GM19099 (cell line): Measurements from ENCODE around the gene STARD10.

Source experiments
- POLR2A ChIP-seq: IDR thresholded peaks from 3 replicates; pipeline ENCODE4 v1.6.1; 2011; ENCODE audit warnings: low read depth; ENCODE audit not compliant: insufficient read length; ENCODE audit errors: extremely low read depth

The STARD10 gene

DNA sequence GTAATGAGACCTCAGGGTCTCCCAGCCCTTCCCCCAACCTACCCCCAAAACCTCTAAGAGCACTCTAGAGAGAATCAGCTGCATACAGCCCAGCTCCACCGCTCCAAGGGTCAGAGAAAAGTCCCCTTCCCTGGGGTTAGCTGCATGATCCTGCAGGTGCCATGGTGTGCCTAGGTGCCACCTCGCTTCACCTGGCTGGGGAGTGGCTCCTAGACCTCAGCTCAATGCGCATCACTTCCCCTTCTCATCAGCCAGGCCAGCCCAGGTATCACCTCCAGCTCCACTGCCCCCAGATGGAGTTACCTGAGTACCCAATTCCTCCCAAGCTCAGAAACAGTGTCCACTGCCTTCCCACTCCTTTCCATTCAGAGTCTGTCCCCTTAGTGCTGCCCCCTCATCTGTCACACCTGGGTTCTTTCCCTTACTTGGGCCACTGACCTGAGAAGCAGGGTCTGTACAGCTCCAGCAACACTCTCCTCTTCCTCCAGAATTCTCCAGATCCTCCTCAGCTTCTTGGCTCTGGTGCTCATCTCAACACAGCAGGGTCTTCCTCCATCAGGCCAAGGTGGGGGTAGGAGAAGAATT, 1.3 kb downstream of the STARD10 start:
- TF ChIP-seq POLR2A = no peak

DNA sequence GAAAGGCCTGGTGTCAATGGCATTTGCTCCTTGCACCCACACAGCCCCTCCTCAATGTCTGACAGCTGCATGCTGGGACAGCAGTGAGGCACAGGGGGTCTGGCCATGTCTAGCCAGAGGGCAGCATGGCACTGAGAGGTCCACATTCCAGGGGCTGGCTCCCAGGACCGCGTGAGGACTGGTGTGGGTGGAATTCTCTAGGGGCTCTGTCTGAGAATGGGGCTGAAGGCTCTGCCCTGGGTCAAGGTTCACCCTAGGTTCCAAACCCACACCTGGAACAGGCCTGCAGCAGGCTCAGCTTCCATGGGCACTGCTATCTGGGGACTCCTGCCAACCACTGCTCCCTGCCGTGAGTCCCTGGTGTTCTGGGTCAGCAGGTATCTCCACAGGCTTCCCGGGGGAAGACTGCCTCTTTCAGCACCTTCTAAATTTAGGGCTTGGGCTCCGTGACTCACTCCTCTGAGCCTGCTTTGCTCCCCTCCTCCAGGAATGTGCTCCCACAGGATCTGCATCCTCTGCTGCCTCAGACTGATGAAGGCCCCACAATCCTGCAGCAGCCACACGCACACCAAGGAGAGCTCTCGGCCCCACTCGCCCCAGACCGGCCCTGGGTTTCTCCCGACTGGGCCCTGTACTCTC, 4.2 kb downstream of the STARD10 start:
- no peak for TF ChIP-seq POLR2A

DNA sequence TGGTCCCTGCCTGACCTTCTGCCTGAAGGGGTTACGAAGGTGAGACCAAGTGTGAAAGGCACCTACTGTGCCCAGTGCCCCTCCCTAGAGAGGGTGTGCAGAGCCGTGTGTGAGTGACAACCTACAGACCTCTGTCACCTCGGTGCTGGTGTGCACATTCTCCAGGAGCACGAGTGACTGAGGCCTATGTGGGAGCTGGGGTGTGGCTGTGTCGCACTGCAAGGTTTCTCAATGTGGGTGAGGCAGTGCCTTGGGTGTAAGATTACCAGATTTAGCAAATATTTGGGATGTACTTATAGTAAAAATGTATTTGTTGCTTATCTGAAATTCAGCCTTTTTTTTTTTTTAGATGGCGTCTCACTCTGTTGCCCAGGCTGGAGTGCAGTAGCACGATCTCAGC, 5.6 kb downstream of the STARD10 start:
- no peak for TF ChIP-seq POLR2A

DNA sequence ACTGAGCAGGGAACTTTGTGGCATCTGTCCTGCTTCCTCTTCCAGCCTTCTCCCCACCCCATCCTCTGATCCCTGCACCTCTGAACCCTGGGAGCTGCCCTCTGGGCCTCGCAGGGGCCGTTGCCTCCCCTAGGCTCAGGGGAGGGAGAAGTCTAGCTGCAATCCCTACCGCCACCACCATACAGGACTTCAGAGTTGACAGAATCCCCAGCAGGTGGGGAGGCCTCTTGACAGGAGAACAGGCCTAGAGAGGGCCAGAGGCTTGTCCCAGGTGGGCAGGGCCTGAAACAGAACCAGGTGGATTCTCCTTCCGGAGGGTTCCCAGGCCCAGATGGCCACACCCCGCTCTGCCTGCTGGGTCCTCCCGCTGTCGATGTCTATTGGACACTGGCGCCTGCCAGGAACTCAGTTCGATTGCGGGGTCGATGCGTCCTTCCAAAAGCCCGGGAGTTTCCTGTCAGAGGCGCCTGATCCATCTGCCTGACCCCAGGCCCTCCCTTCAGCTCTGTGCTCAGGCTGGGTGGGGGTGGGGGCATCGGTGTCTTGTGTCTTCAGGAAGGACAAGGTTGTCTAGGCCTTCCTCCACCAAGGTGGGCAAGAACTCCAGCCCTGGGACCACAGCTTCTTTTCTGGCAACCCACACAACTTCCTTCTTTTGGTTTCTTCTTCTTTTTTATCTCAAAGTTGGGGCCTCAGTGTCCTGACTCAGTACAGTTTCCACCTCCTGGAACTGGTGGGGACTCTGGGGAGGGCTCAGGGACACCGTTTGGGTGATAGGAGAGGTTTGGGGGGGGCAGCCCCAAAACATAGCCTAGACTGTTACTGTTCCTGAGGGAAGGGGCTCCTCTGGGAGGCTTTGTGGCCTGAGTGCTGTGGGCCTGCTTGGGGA, 6.4 kb downstream of the STARD10 start:
- TF ChIP-seq POLR2A = no peak

GRCh38 chr11:72786305-72787215, 7.3 kb downstream of the STARD10 start:
- no peak for TF ChIP-seq POLR2A

DNA sequence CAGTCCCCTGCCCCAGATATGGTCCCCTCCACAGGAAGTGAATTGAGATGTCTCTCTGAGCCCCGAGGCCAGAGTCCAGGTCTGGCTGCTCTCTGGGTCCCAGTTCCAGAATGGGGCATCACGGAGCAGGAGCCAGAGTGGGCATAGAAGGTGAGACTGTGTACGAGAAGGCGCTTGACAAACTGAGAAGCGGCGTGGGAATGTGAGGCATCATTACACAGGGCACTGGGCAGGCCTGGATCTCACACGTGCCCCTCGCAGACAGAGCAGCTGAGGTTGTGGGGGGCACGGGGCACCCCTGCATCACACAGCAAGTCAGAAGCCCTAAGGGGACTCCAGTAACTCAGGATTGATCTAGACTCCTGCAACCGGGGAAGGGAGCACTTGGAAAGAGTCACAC, 9.2 kb downstream of the STARD10 start:
- TF ChIP-seq POLR2A = no peak

- no peak for TF ChIP-seq POLR2A
These were observed 10.5 kb downstream of the STARD10 start for GRCh38 chr11:72783144-72783905.

GRCh38 chr11:72782081-72782920, 11.5 kb downstream of the STARD10 start:
- no peak for TF ChIP-seq POLR2A

- TF ChIP-seq POLR2A = no peak
These were observed 12.3 kb downstream of the STARD10 start for GRCh38 chr11:72781313-72782080.

GRCh38 chr11:72781063-72781312, 12.9 kb downstream of the STARD10 start:
- TF ChIP-seq POLR2A = no peak

GRCh38 chr11:72780296-72781062, 13.4 kb downstream of the STARD10 start:
- TF ChIP-seq POLR2A = no peak

GRCh38 chr11:72779495-72780128, 14.2 kb downstream of the STARD10 start:
- TF ChIP-seq POLR2A = no peak
